ENCODE data around the gene CDYL2. TPM values are rescaled to one million over a fixed set of nuclear protein-coding genes. Genes with fewer than 3 reads are reported as not detected.

CDYL2 gene
- polyA plus RNA-seq, 1 donor from 2014 or later: 2.6 TPM

GRCh38 chr16:80831039-80831438 is 26.6 kb upstream of the CDYL2 start (continued):
- TF ChIP-seq REST (IDR thresholded peaks at IDR 0.05; ENCODE audit: borderline replicate concordance): no peak
- no peak for TF ChIP-seq EZH2 (IDR thresholded peaks at IDR 0.05; ENCODE audit: borderline replicate concordance, insufficient read depth, low read length, poor library complexity, severe bottlenecking)

DNA sequence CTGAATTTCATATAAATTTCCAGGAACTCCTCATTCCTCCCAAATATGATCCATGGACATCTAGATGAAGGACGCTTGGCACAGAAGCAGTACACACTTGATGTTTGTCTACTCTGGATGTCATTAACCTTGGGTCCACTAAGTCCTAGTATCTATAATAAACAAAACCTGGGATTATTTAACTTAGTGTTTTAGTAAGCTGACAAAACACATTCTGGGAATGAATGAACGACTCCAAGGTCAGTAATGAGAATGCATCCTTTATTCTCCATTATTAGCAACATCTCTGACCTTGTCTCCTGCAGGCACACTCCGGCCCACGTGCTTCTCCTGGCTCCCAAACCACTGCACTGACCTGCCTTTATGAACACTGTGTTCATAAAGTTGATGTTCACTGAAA is 24.1 kb upstream of the CDYL2 start:
- H3K27me3 ChIP-seq (ENCODE audit: insufficient read depth, low read depth, low read length): no peaks in the 10 kb centered on the region
- no peak overlapping the region for H3K4me3 ChIP-seq (ENCODE audit: low read length)
- H3F3A ChIP-seq (ENCODE audit: insufficient read depth, low read length, poor library complexity, severe bottlenecking): no peaks in the 10 kb centered on the region
- no peaks in the 10 kb centered on the region for H3K9me2 ChIP-seq (ENCODE audit: insufficient read depth, low read length)
- H3K79me2 ChIP-seq (replicated peaks; ENCODE audit: insufficient read depth, low read length): no peaks in the 10 kb centered on the region
- H3K9ac ChIP-seq (ENCODE audit: low read length): no peak overlapping the region
- no peaks in the 10 kb centered on the region for H3K36me3 ChIP-seq (ENCODE audit: insufficient read depth, low read length)
- no peak for TF ChIP-seq CTCF (IDR thresholded peaks at IDR 0.05; ENCODE audit: poor library complexity, severe bottlenecking)
- TF ChIP-seq MXI1 (conservative IDR thresholded peaks at IDR 0.05; ENCODE audit: poor library complexity, severe bottlenecking): no peak
- TF ChIP-seq REST (IDR thresholded peaks at IDR 0.05; ENCODE audit: borderline replicate concordance): no peak
- no peak for TF ChIP-seq EZH2 (IDR thresholded peaks at IDR 0.05; ENCODE audit: borderline replicate concordance, insufficient read depth, low read length, poor library complexity, severe bottlenecking)
- TF ChIP-seq SMC3 (conservative IDR thresholded peaks at IDR 0.05; ENCODE audit: poor library complexity): no peak
- TF ChIP-seq EP300 (conservative IDR thresholded peaks at IDR 0.05; ENCODE audit: poor library complexity, severe bottlenecking): no peak
- no peak for TF ChIP-seq POLR2AphosphoS5 (IDR thresholded peaks at IDR 0.05)
- no peak for TF ChIP-seq TAF1 (IDR thresholded peaks at IDR 0.05; ENCODE audit: low read depth)
- no peak for TF ChIP-seq RAD21 (conservative IDR thresholded peaks at IDR 0.05)
- no peak overlapping the region for H3K27ac ChIP-seq (ENCODE audit: low read length)
- H3K4me2 ChIP-seq (ENCODE audit: low read length): no peak overlapping the region
- no peaks in the 10 kb centered on the region for H3K9me3 ChIP-seq (ENCODE audit: low read length)
- no peaks in the 10 kb centered on the region for H4K20me1 ChIP-seq (ENCODE audit: insufficient read depth)
- H2AFZ ChIP-seq (ENCODE audit: low read depth, low read length): no peak overlapping the region
